B cell (primary cell): Measurements from ENCODE around the gene DNASE1L2. TPM values are rescaled to one million over a fixed set of nuclear protein-coding genes. Genes with fewer than 3 reads are reported as not detected.

Experiments used
- ATAC-seq: fragments of 200-7000 bp; cut with Tn5 transposase; one replicate; pipeline ENCODE4 v1.10.0; 2021; ENCODE audit warnings: low read depth, mild to moderate bottlenecking, moderate number of reproducible peaks, moderate library complexity
- CTCF ChIA-PET: fragments of 350-600 bp; sonication (Branson Sonifier 250); formaldehyde crosslinking; loops from one replicate; lab custom pipeline; 2021; ENCODE audit warnings: antibody characterized with exemption, inconsistent platforms; lab: Charles Lee
- POLR2A ChIA-PET: fragments of 350-600 bp; sonication (Branson Sonifier 250); formaldehyde crosslinking; loops from one replicate; lab custom pipeline; 2021; ENCODE audit warnings: antibody characterized with exemption; lab: Charles Lee
- DNase-seq: peaks from one replicate; pipeline ENCODE4 v3.0.0; 2013
- H2AFZ ChIP-seq: 2 replicates; pipeline ENCODE4 v1.6.1; 2012; ENCODE audit warnings: mild to moderate bottlenecking, low read depth, low read length; ENCODE audit not compliant: insufficient read depth, poor library complexity, severe bottlenecking
- H3K27ac ChIP-seq, 2 donors: 1 replicate in 1 of 2; 2 replicates in 1 of 2; pipeline ENCODE4 v1.5.1; 2012 to 2013; ENCODE audit warnings: low read length in 2 of 2, mild to moderate bottlenecking in 2 of 2, moderate library complexity in 1 of 2
- H3K27me3 ChIP-seq, 4 experiments: fragments of 200-600 bp in 1 of 4; sonication (generic) in 1 of 4; replicated peaks in 1 of 4; 1 replicate in 2 of 4; 2 replicates in 2 of 4; pipeline versions ENCODE4 v1.6.1 to v1.7.0; 2013 to 2016; ENCODE audit warnings: low read length in 3 of 4, mild to moderate bottlenecking in 2 of 4, mixed read lengths in 1 of 4, moderate library complexity in 1 of 4; ENCODE audit not compliant: insufficient read depth in 4 of 4, control insufficient read depth in 3 of 4; ENCODE audit errors: control extremely low read depth in 1 of 4
- H3K36me3 ChIP-seq, 2 experiments: replicated peaks in 1 of 2; 1 replicate in 1 of 2; 2 replicates in 1 of 2; pipeline versions ENCODE4 v1.6.1 to v1.7.1; 2013; ENCODE audit warnings: low read length in 1 of 2; ENCODE audit not compliant: insufficient read depth in 2 of 2, control insufficient read depth in 1 of 2; ENCODE audit errors: control extremely low read depth in 1 of 2, extremely low read depth in 1 of 2
- H3K4me1 ChIP-seq, 2 donors: fragments of 200-600 bp in 1 of 2; sonication (generic) in 1 of 2; 1 replicate in 1 of 2; 2 replicates in 1 of 2; pipeline versions ENCODE4 v1.5.1 to v1.6.1; 2013 to 2017; ENCODE audit warnings: low read length in 2 of 2; ENCODE audit not compliant: control insufficient read depth in 2 of 2, insufficient read depth in 2 of 2
- H3K4me2 ChIP-seq: replicated peaks from 2 replicates; pipeline ENCODE3; 2012; ENCODE audit warnings: mild to moderate bottlenecking, low read depth, low read length; ENCODE audit not compliant: poor library complexity, severe bottlenecking
- H3K4me3 ChIP-seq, 5 experiments: fragments of 200-600 bp in 1 of 5; sonication (generic) in 1 of 5; 1 replicate in 3 of 5; 2 replicates in 2 of 5; pipeline versions ENCODE4 v1.5.1 to v1.7.0; 2011 to 2016; ENCODE audit warnings: low read length in 4 of 5, mild to moderate bottlenecking in 4 of 5, low read depth in 2 of 5, control low read depth in 1 of 5, moderate library complexity in 1 of 5; ENCODE audit not compliant: insufficient read depth in 1 of 5; ENCODE audit errors: control extremely low read depth in 1 of 5, extremely low read depth in 1 of 5
- H3K79me2 ChIP-seq: fragments of 200-600 bp; sonication (generic); one replicate; pipeline ENCODE4 v1.6.0; 2016; ENCODE audit warnings: low read length; ENCODE audit not compliant: control insufficient read depth, insufficient read depth
- H3K9ac ChIP-seq: fragments of 200-600 bp; sonication (generic); 2 replicates; pipeline ENCODE4 v1.6.1; 2017; ENCODE audit warnings: mild to moderate bottlenecking, low read length, moderate library complexity
- H3K9me3 ChIP-seq, 3 donors: one replicate each; pipeline versions ENCODE4 v1.6.1 to v1.7.1; 2013; ENCODE audit warnings: low read length in 2 of 3; ENCODE audit not compliant: control insufficient read depth in 2 of 3, insufficient read depth in 1 of 3; ENCODE audit errors: control extremely low read depth in 1 of 3
- H4K20me1 ChIP-seq: 2 replicates; pipeline ENCODE4 v1.6.0; 2012; ENCODE audit warnings: mild to moderate bottlenecking, low read length; ENCODE audit not compliant: insufficient read depth, control insufficient read depth, poor library complexity, severe bottlenecking
- H3K27ac Mint-ChIP-seq: one replicate; pipeline ENCODE4 v1.8.0; 2021; ENCODE audit warnings: mixed read lengths
- H3K27me3 Mint-ChIP-seq: one replicate; pipeline ENCODE4 v1.8.0; 2021; ENCODE audit warnings: mixed read lengths
- H3K4me1 Mint-ChIP-seq: one replicate; pipeline ENCODE4 v1.8.0; 2021; ENCODE audit warnings: mixed read lengths
- H3K4me3 Mint-ChIP-seq: one replicate; pipeline ENCODE4 v1.8.0; 2021; ENCODE audit warnings: mixed read lengths
- H3K9me3 Mint-ChIP-seq: one replicate; pipeline ENCODE4 v1.8.0; 2022; ENCODE audit warnings: mixed read lengths; ENCODE audit not compliant: insufficient read depth
- EZH2 ChIP-seq: IDR thresholded peaks from 2 replicates; pipeline ENCODE4 v1.6.1; 2012; ENCODE audit warnings: borderline replicate concordance, low read depth, mild to moderate bottlenecking, moderate library complexity, low read length; ENCODE audit not compliant: insufficient read depth, poor library complexity, severe bottlenecking
- WGBS: methylation state at CpG from one replicate; pipeline ENCODE4 v1.1.5; 2013; ENCODE audit warnings: missing lambda C conversion rate; ENCODE audit not compliant: insufficient coverage; 5-methylcytosine and 5-hydroxymethylcytosine counted together
- intact Hi-C: fragments of 100-400 bp; cut with micrococcal nuclease; formaldehyde crosslinking; loops from one replicate; pipeline ENCODE4 v1.10.0; 2022
- polyA plus RNA-seq: library from polyadenylated mRNA; depleted of rRNA; stranded (reverse); fragments of >200 nt; gene quantifications from 2 replicates; pipeline ENCODE4 v1.2.3, GENCODE V29; 2012
- total RNA-seq, 2 donors: library from RNA; stranded (reverse); fragments of 120-200 nt in 1 of 2; gene quantifications; 1 replicate in 1 of 2; 2 replicates in 1 of 2; pipeline versions ENCODE4 v1.2.3 to v1.2.4, GENCODE V29; 2013 to 2022
- TF ChIP-seq, protein P1 (sequence below): fragments of 200-600 bp; IDR thresholded peaks from one replicate; pipeline ENCODE4 v1.8.0; 2022; ENCODE audit warnings: antibody characterized with exemption, mild to moderate bottlenecking

DNASE1L2 gene
- total and polyA plus RNA-seq, 2 donors (not counting 1 experiment from before 2014, with no cell fraction given): 1.1 to 1.6 TPM

GRCh38 chr16:2206780-2207433 lies 29.3 kb upstream of the DNASE1L2 start:
- DNase-seq (no peak), ATAC-seq (no peak)
- TF ChIP-seq, protein P1, sequence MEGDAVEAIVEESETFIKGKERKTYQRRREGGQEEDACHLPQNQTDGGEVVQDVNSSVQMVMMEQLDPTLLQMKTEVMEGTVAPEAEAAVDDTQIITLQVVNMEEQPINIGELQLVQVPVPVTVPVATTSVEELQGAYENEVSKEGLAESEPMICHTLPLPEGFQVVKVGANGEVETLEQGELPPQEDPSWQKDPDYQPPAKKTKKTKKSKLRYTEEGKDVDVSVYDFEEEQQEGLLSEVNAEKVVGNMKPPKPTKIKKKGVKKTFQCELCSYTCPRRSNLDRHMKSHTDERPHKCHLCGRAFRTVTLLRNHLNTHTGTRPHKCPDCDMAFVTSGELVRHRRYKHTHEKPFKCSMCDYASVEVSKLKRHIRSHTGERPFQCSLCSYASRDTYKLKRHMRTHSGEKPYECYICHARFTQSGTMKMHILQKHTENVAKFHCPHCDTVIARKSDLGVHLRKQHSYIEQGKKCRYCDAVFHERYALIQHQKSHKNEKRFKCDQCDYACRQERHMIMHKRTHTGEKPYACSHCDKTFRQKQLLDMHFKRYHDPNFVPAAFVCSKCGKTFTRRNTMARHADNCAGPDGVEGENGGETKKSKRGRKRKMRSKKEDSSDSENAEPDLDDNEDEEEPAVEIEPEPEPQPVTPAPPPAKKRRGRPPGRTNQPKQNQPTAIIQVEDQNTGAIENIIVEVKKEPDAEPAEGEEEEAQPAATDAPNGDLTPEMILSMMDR: no peak
- TF ChIP-seq EZH2: no peak
- H3K9me3 ChIP-seq: no peaks in the 10 kb centered on the region
- peak overlapping the region; percentile 94 for H3K27ac Mint-ChIP-seq
- no peak overlapping the region for H3K9ac ChIP-seq
- no peak overlapping the region for H3K4me3 ChIP-seq
- H3K4me2 ChIP-seq: peak overlapping the region; percentile 97
- H2AFZ ChIP-seq: no peak overlapping the region
- H4K20me1 ChIP-seq: no peaks in the 10 kb centered on the region
- ChIA-PET POLR2A (interaction anchor here (0.9 to 2.2 kb wide), 2 partner anchors 8 to 52 kb away, joined by 4 to 16 read pairs; partner anchors contain the start of genes PGP and TRAF7), CTCF (interaction anchor here (1.3 kb wide), 2 partner anchors 9 to 12 kb away, joined by 3 to 4 read pairs; no protein-coding TSS in a partner anchor)
- H3K4me3 Mint-ChIP-seq: peak overlapping the region; percentile 87
- H3K27ac ChIP-seq: no peak overlapping the region
- H3K27me3 ChIP-seq: no peaks in the 10 kb centered on the region
- peaks cover 12 to 22% of the 10 kb centered on the region in 2 donors for H3K4me1 ChIP-seq
- peaks cover 21% of the 10 kb centered on the region for H3K4me1 Mint-ChIP-seq
- intact Hi-C loops: no loop called here
- 96% methylated on average over 20 of the region's 23 CpGs for WGBS
- peaks cover 0 to 32% of the 10 kb centered on the region in 2 experiments for H3K36me3 ChIP-seq
- H3K9me3 Mint-ChIP-seq: no peaks in the 10 kb centered on the region
- no peaks in the 10 kb centered on the region for H3K27me3 Mint-ChIP-seq
- H3K79me2 ChIP-seq: peaks cover 22% of the 10 kb centered on the region

DNA sequence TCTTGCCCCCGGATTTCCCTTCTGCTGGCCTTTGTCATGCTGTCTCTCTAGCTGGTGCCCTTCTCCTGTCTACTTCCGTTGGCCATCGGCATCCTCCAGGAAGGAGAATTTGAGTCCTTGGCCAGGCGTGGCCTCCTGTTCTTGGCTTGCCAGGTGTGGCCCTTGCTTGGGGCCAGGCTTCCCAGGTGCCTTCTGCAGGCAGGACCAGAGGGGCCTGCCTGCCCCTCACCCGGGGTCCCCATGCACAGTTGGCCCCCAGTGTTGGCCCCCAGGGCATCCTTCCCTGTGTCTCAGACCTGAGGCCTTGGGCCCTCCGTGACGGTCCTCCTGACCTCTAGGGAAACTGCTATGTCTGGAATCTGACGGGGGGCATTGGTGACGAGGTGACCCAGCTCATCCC lies 28.4 kb upstream of the DNASE1L2 start:
- Histone ChIP-seq H4K20me1 (peaks cover 6% of the 10 kb centered on the region), H3K4me3 (no peak overlapping the region), H3K27ac (no peak overlapping the region), H3K27me3 (no peaks in the 10 kb centered on the region), H3K4me2 (no peak overlapping the region), H3K79me2 (peaks cover 22% of the 10 kb centered on the region), H2AFZ (no peak overlapping the region), H3K9me3 (no peaks in the 10 kb centered on the region), H3K36me3 (peaks cover 0 to 37% of the 10 kb centered on the region in 2 experiments), H3K4me1 (peaks cover 12 to 23% of the 10 kb centered on the region in 2 donors), H3K9ac (no peak overlapping the region)
- TF ChIP-seq, protein P1: no peak
- no peak for TF ChIP-seq EZH2
- POLR2A ChIA-PET: interaction anchor here (0.6 kb wide), 1 partner anchor 12 kb away, joined by 6 read pairs; no protein-coding TSS in a partner anchor
- CTCF ChIA-PET: interaction anchor here (0.5 to 1.3 kb wide), 2 partner anchors 13 to 303 kb away, joined by 3 to 4 read pairs; no protein-coding TSS in a partner anchor
- DNase-seq (no peak), ATAC-seq (no peak)
- Mint-ChIP-seq H3K4me1 (peaks cover 27% of the 10 kb centered on the region), H3K9me3 (no peaks in the 10 kb centered on the region), H3K27me3 (no peaks in the 10 kb centered on the region), H3K4me3 (peak overlapping the region; percentile 32), H3K27ac (peak overlapping the region; percentile 27)
- 98% methylated on average over 9 of the region's 9 CpGs for WGBS
- intact Hi-C loops: no loop called here
